OCI-LY7 (cell line): ENCODE measurements around the gene GPX7. TPM values are rescaled to one million over a fixed set of nuclear protein-coding genes. Genes with fewer than 3 reads are reported as not detected.

Experiments
- BruUV-seq: library from RNA; stranded (reverse); fragments of 400-500 nt; replicated peaks from 2 replicates; lab custom pipeline; 2021; lab: Mats Ljungman, UMichigan
- CTCF ChIA-PET: fragments of 300-600 bp; sonication (Branson Sonifier 250); formaldehyde crosslinking; loops from one replicate; lab custom pipeline; 2022; ENCODE audit warnings: antibody characterized with exemption; ENCODE audit not compliant: unreplicated experiment; lab: Charles Lee
- POLR2A ChIA-PET: fragments of 300-600 bp; sonication (Branson Sonifier 250); formaldehyde crosslinking; loops from one replicate; lab custom pipeline; 2022; ENCODE audit warnings: antibody characterized with exemption; lab: Charles Lee
- DNase-seq: peaks from one replicate; pipeline ENCODE4 v3.0.0-alpha.2; 2015; ENCODE audit warnings: low spot score
- H2AFZ ChIP-seq: fragments of 200-600 bp; sonication (generic), shearing (Covaris generic); 2 replicates; pipeline ENCODE4 v1.6.1; 2014; ENCODE audit warnings: mild to moderate bottlenecking, antibody characterized with exemption, low read length, moderate library complexity
- H3K27ac ChIP-seq: fragments of 200-600 bp; sonication (generic); 2 replicates; pipeline ENCODE4 v1.5.1; 2014; ENCODE audit warnings: mixed run types, low read depth, mild to moderate bottlenecking, moderate library complexity, low read length, inconsistent platforms; ENCODE audit not compliant: poor library complexity, severe bottlenecking
- H3K36me3 ChIP-seq: fragments of 200-600 bp; sonication (generic); 2 replicates; pipeline ENCODE4 v1.6.1; 2014; ENCODE audit warnings: mild to moderate bottlenecking, antibody characterized with exemption, low read length, moderate library complexity, mixed read lengths; ENCODE audit not compliant: insufficient read depth
- H3K4me1 ChIP-seq: fragments of 200-600 bp; sonication (generic); 2 replicates; pipeline ENCODE4 v1.5.1; 2014; ENCODE audit warnings: mild to moderate bottlenecking, low read length; ENCODE audit not compliant: insufficient read depth, poor library complexity, severe bottlenecking
- H3K4me2 ChIP-seq: fragments of 200-600 bp; sonication (generic); 2 replicates; pipeline ENCODE4 v1.6.1; 2014; ENCODE audit warnings: mild to moderate bottlenecking, low read length
- H3K4me3 ChIP-seq: fragments of 200-600 bp; sonication (generic); 2 replicates; pipeline ENCODE4 v1.5.1; 2014; ENCODE audit warnings: mild to moderate bottlenecking, low read depth, low read length; ENCODE audit not compliant: poor library complexity, severe bottlenecking
- H3K79me2 ChIP-seq: fragments of 200-600 bp; sonication (generic); 2 replicates; pipeline ENCODE4 v1.6.1; 2016; ENCODE audit warnings: low read depth, mild to moderate bottlenecking, low read length, moderate library complexity, mixed read lengths; ENCODE audit not compliant: insufficient read depth
- H3K9me2 ChIP-seq: fragments of 200-600 bp; sonication (generic); 2 replicates; pipeline ENCODE4 v1.6.1; 2016; ENCODE audit warnings: mild to moderate bottlenecking, low read length, mixed read lengths; ENCODE audit not compliant: insufficient read depth
- H3K9me3 ChIP-seq: fragments of 200-600 bp; sonication (generic); 2 replicates; pipeline ENCODE4 v1.6.1; 2014; ENCODE audit warnings: mild to moderate bottlenecking, mixed run types, low read length, mixed read lengths
- H4K20me1 ChIP-seq: fragments of 200-600 bp; sonication (generic); 2 replicates; pipeline ENCODE4 v1.6.1; 2014; ENCODE audit warnings: mild to moderate bottlenecking, antibody characterized with exemption, low read length, moderate library complexity, mixed read lengths; ENCODE audit not compliant: insufficient read depth
- CTCF ChIP-seq: fragments of 200-600 bp; sonication (generic); conservative IDR thresholded peaks from 2 replicates; pipeline ENCODE4 v1.5.1; 2014; ENCODE audit warnings: mild to moderate bottlenecking, antibody characterized with exemption, low read length, moderate library complexity, mixed read lengths
- EZH2phosphoT487 ChIP-seq: fragments of 200-600 bp; sonication (generic); IDR thresholded peaks from 2 replicates; pipeline ENCODE4 v1.6.1; 2018; ENCODE audit warnings: low read depth, borderline replicate concordance, mild to moderate bottlenecking, mixed run types, antibody characterized with exemption, low read length, moderate library complexity, mixed read lengths
- intact Hi-C: fragments of 100-400 bp; cut with micrococcal nuclease; formaldehyde crosslinking; loops from one replicate; pipeline ENCODE4 v1.10.0; 2022; ENCODE audit not compliant: unreplicated experiment
- total RNA-seq, 2 experiments: library from RNA; depleted of rRNA in 1 of 2; stranded (reverse); fragments of >200 nt in 1 of 2; shearing (Covaris generic) in 1 of 2; gene quantifications; 2 replicates each; pipeline ENCODE4 v1.2.3, GENCODE V29; 2014 to 2022

The GPX7 gene
- total RNA-seq, 2 experiments from 2014 or later = not detected

- CTCF ChIA-PET = no interaction called here
- intact Hi-C loops = no loop called here
These were observed 51.9 kb downstream of the GPX7 start for GRCh38 chr1:52654063-52654462.

GRCh38 chr1:52657702-52658101 lies 55.5 kb downstream of the GPX7 start:
- CTCF ChIA-PET = no interaction called here
- POLR2A ChIA-PET = no interaction called here
- TF ChIP-seq EZH2phosphoT487 = no peak
- TF ChIP-seq CTCF = no peak
- H3K9me3 ChIP-seq = no peaks in the 10 kb centered on the region
- no peaks in the 10 kb centered on the region for H3K4me1 ChIP-seq
- no peak overlapping the region for H2AFZ ChIP-seq
- no peak overlapping the region for H3K4me2 ChIP-seq
- H3K79me2 ChIP-seq = no peaks in the 10 kb centered on the region
- H3K9me2 ChIP-seq = no peaks in the 10 kb centered on the region
- intact Hi-C loops = no loop called here
- no peak overlapping the region for H3K27ac ChIP-seq
- BruUV-seq = no TSS peak
- no peak overlapping the region for H3K4me3 ChIP-seq
- no peaks in the 10 kb centered on the region for H4K20me1 ChIP-seq
- no peaks in the 10 kb centered on the region for H3K36me3 ChIP-seq
- DNase-seq = no peak

More at GRCh38 chr1:52654063-52654462, 51.9 kb downstream of the GPX7 start:
- H3K4me2 ChIP-seq = no peak overlapping the region
- POLR2A ChIA-PET = interaction anchor here (0.6 to 0.7 kb wide), 2 partner anchors 39 to 156 kb away, joined by 4 read pairs; no protein-coding TSS in a partner anchor
- BruUV-seq = no TSS peak
- H3K9me3 ChIP-seq = no peaks in the 10 kb centered on the region
- TF ChIP-seq CTCF (no peak), EZH2phosphoT487 (no peak)
- H3K27ac ChIP-seq = no peak overlapping the region
- no peaks in the 10 kb centered on the region for H3K9me2 ChIP-seq
- no peaks in the 10 kb centered on the region for H4K20me1 ChIP-seq
- H3K36me3 ChIP-seq = no peaks in the 10 kb centered on the region
- no peaks in the 10 kb centered on the region for H3K4me1 ChIP-seq
- H3K79me2 ChIP-seq = no peaks in the 10 kb centered on the region
- H2AFZ ChIP-seq = no peak overlapping the region
- no peak for DNase-seq
- no peak overlapping the region for H3K4me3 ChIP-seq

Other genes starting within 250 kb of the GPX7 start
- 28.8 and 29.2 TPM in 2 replicates for gene CC2D1B, start 236.2 kb upstream of the GPX7 start, total RNA-seq (2014; rRNA removed; shearing (Covaris generic))
- 38.1 and 42.5 TPM in 2 replicates for gene CC2D1B, start 236.2 kb upstream of the GPX7 start, total RNA-seq (2022)
- gene ORC1, start 197.9 kb upstream of the GPX7 start, total RNA-seq (2014; rRNA removed; shearing (Covaris generic)) = 30.9 and 37.7 TPM in 2 replicates
- 39.0 and 40.4 TPM in 2 replicates for gene ORC1, start 197.9 kb upstream of the GPX7 start, total RNA-seq (2022)
- 23.6 and 31.8 TPM in 2 replicates for gene PRPF38A, start 197.8 kb upstream of the GPX7 start, total RNA-seq (2014; rRNA removed; shearing (Covaris generic))
- gene PRPF38A, start 197.8 kb upstream of the GPX7 start, total RNA-seq (2022) = 82.3 and 83.4 TPM in 2 replicates
- gene TUT4, start 49.3 kb upstream of the GPX7 start, total RNA-seq (2014; rRNA removed; shearing (Covaris generic)) = 72.4 and 102 TPM in 2 replicates
- 70.8 and 81.1 TPM in 2 replicates for gene TUT4, start 49.3 kb upstream of the GPX7 start, total RNA-seq (2022)
- gene SHISAL2A, start 30.8 kb downstream of the GPX7 start, total RNA-seq (2014; rRNA removed; shearing (Covaris generic)) = 0.13 and 0.69 TPM in 2 replicates
- 0.27 and 0.55 TPM in 2 replicates for gene SHISAL2A, start 30.8 kb downstream of the GPX7 start, total RNA-seq (2022)
- 6.6 and 7.0 TPM in 2 replicates for gene COA7, start 96.0 kb downstream of the GPX7 start, total RNA-seq (2014; rRNA removed; shearing (Covaris generic))
- 19.9 and 26.1 TPM in 2 replicates for gene COA7, start 96.0 kb downstream of the GPX7 start, total RNA-seq (2022)
- 8.5 and 11.2 TPM in 2 replicates for gene ZYG11B, start 124.1 kb downstream of the GPX7 start, total RNA-seq (2014; rRNA removed; shearing (Covaris generic))
- 13.9 and 15.9 TPM in 2 replicates for gene ZYG11B, start 124.1 kb downstream of the GPX7 start, total RNA-seq (2022)
- gene ZYG11A, start 240.4 kb downstream of the GPX7 start, total RNA-seq (2014; rRNA removed; shearing (Covaris generic)) = not detected in 2 replicates
- not detected in 2 replicates for gene ZYG11A, start 240.4 kb downstream of the GPX7 start, total RNA-seq (2022)